ENCODE results near the gene CSTB. TPM values are rescaled to one million over a fixed set of nuclear protein-coding genes. Genes with fewer than 3 reads are reported as not detected.

CSTB gene
- total and polyA plus RNA-seq, 2 donors (not counting 3 experiments of a cell fraction or from before 2014, with no cell fraction given): 65.8 to 83.7 TPM

GRCh38 chr21:43792406-43792805, 16.3 kb upstream of the CSTB start:
- Histone ChIP-seq H3K36me3 (ENCODE audit: control insufficient read depth in 2 of 2, extremely low read depth in 1 of 2, insufficient read depth in 2 of 2, low read length in 2 of 2) (peaks cover 21 to 38% of the 10 kb centered on the region in 2 experiments), H3K27ac (ENCODE audit: insufficient read depth, low read depth, low read length) (no peak overlapping the region), H3K9me1 (replicated peaks; ENCODE audit: control insufficient read depth, extremely low read depth, insufficient read depth, low read length) (no peaks in the 10 kb centered on the region), H3K79me2 (ENCODE audit: control insufficient read depth, insufficient read depth, low read length) (peaks cover 52% of the 10 kb centered on the region), H3K27me3 (ENCODE audit: control insufficient read depth in 2 of 2, insufficient read depth in 2 of 2, low read length in 2 of 2) (no peaks in the 10 kb centered on the region), H3K4me2 (ENCODE audit: insufficient read depth, low read length) (no peak overlapping the region), H3K4me1 (ENCODE audit: control insufficient read depth, extremely low read depth, insufficient read depth, low read length) (peaks cover 7% of the 10 kb centered on the region), H4K20me1 (replicated peaks; ENCODE audit: control insufficient read depth, extremely low read depth, insufficient read depth, low read length) (no peaks in the 10 kb centered on the region), H3K4me3 (replicated peaks in 1 of 3; ENCODE audit: insufficient read depth in 1 of 3, low read depth in 1 of 3, low read length in 3 of 3) (no peak overlapping the region), H3K9me3 (replicated peaks; ENCODE audit: control insufficient read depth, insufficient read depth, low read length) (no peaks in the 10 kb centered on the region), H2AFZ (ENCODE audit: low read depth, low read length) (no peak overlapping the region), H3K9ac (replicated peaks; ENCODE audit: extremely low read depth, insufficient read depth, low read length) (no peak overlapping the region)
- no TSS peak for BruUV-seq (replicated peaks)
- CTCF ChIA-PET: interaction anchor here (1.0 kb wide), 1 partner anchor 12 kb away, joined by 3 read pairs; no protein-coding TSS in a partner anchor
- DNase-seq (ENCODE audit: low read depth, low spot score) (no peak), FAIRE-seq (no peak)
- intact Hi-C loops (cut with micrococcal nuclease): no loop called here
- POLR2A ChIA-PET: no interaction called here
- TF ChIP-seq CTCF (IDR thresholded peaks at IDR 0.05; ENCODE audit: extremely low read depth in 1 of 2, insufficient read depth in 1 of 2, low read depth in 1 of 2, low read length in 2 of 2) (no peak), POLR2AphosphoS5 (IDR thresholded peaks at IDR 0.05; ENCODE audit: insufficient read depth, low read depth, low read length) (no peak), MAX (IDR thresholded peaks at IDR 0.05; ENCODE audit: insufficient read depth, insufficient read length) (no peak), GATA2 (IDR thresholded peaks at IDR 0.05; ENCODE audit: insufficient read depth, insufficient read length, low read depth, low read length) (no peak), MYC (IDR thresholded peaks at IDR 0.05; ENCODE audit: low read depth, low read length) (no peak), POLR2A (IDR thresholded peaks at IDR 0.05; ENCODE audit: low read depth, low read length) (no peak), JUN (IDR thresholded peaks at IDR 0.05; ENCODE audit: borderline replicate concordance, insufficient read depth, insufficient read length, low read depth) (no peak), EZH2 (IDR thresholded peaks at IDR 0.05; ENCODE audit: borderline replicate concordance, low read depth, low read length, severe bottlenecking) (no peak), FOS (IDR thresholded peaks at IDR 0.05; ENCODE audit: borderline replicate concordance, insufficient read depth, low read length) (no peak)
- dilution Hi-C loops (cut with MboI; ENCODE audit: extremely low pct_ligation_motif_present, low sequenced_read_pairs): no loop called here
